ENCODE data around the gene DPF1.

DPF1 gene

DNA sequence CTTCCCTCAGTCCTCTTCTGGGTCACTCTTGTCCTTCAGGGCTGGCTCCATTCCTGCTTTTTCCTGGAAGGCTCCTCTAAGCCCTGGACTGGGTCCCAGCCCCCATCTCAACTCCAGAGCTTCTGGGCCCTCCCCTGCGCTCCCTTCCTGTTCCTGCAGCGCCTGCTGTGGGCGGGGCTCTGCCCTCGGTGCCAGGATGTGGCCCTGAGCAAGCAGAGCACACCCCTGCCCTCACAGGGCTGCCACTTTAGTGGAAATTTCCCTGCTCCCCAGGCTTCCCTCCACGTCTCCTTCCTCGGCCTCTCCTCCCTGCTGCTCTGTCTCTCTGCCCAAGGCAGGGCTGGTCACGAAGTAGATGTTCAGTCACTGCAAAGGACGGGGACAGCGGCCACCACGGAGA lies 28.8 kb downstream of the DPF1 start:
- no peak for DNase-seq

DNA sequence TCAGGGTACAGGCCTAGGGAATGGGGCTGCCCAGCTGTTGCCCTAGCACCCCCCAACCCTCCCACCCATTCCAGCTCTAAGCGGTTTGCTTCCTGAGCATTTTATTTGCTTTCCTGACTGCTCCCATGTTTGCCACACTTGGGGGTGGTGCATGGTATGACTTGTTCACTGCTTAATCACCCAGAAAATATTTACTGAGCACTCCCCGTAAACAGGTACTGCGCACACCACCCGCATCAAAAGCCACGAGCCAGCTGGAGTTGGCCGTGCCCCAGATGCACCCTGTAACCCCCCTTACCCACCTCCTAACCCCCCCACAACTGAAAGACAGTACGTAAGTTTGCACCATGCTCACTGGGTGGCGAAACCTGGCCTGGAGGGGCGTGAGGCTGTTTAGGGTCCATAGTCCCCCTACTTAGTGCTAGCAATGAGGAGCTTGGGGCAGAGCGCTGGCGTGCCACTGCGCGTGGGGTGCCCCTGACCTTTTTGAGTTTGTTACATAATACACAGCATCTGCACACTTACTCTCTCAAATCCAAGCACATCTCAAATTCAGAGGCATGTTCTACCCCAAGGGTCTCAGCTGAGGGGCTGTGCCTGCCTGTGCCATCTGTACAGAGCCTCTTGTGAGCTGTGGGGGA lies 29.8 kb downstream of the DPF1 start:
- DNase-seq: peak; percentile 90

DNA sequence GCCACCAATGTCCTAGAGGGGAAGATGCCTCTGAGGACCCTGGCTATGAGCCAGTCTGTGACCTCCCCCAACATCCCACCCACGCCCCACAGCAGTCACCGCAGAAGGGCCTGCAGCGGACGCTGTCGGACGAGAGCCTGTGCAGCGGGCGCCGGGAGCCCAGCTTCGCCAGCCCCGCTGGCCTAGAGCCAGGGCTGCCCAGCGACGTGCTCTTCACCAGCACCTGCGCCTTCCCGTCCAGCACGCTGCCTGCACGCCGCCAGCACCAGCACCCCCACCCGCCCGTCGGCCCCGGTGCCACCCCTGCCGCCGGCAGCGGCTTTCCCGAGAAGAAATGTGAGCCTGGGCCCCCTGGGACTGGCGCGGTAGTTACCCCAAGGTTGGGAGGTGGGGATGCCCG lies 30.6 kb downstream of the DPF1 start:
- peak; percentile 60 for DNase-seq

DNA sequence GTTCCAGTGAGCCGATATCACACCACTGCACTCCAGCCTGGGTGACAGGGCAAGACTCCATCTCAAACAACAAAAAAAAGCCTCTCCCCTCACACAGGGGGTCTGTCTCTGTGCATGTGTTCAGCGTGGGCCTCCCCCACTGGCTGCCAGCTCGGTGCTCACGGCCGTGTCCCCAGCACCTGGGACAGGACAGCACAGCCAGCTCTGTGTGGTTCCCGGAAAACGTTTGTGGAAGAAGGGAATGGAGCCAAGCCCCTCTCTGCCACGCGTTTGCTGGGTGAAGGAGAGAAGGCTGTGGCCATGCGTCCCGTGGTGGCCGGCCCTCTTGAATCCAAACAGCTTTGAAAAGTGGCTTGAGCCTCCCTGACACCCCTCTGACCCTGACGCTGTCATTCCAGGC lies 32.3 kb downstream of the DPF1 start:
- no peak for DNase-seq

DNA sequence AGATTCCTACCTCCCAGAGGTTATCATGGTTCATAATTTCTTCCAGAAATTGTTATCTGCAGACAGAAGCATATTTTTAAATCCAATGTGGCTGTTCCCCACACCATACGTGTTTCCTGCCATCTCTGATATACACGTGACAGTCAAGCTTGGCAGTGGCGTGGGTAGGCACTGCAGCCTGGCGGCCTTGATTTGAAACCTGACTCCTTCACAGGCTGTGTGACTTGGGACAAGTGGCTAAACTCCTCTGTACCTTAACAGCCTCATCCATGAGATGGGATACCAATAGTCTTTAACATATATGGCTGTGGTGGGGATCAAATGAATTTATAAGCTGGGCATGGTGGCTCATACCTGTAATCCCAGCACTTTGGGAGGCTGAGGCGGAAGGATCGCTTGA lies 33.2 kb downstream of the DPF1 start:
- DNase-seq: no peak

DNA sequence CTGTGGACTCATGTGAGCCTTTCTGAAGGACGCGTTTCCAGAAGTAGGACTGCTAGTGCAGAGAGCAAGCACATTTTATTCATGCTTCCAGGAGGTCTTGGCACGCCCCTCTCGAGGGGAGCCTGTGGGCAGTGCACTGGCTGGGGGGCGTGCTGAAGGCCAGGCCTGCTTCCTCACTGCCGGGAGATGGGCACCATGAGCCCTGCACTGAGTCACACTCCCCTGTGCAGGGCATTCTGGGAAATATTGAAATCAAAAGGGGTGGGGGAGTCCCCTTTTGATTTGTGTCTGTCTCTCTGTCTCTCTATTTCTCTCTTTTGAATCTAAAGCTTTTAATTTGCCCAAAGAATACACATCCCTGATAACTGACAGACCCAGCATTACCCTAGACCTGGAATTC lies 34.0 kb downstream of the DPF1 start:
- no peak for DNase-seq

DNA sequence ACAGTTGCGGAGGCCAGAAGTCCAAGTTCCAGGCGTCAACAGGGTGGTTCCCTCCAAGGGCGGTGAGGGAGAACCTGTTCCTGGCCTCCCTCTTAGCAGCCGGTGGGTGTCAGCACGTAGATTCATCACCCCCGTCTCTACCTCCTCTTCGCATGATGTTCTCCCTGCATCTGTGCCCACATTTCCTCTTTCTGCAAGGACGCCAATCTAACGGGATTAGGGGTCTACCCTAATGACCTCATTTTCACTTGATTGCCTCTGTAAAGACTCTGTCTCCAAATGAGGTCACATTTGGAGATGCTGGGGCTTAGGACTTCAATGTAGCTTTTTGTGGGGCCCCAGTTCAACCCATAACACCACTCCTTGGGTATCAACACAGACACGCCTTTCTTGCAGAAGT lies 38.5 kb downstream of the DPF1 start:
- DNase-seq: no peak

DNA sequence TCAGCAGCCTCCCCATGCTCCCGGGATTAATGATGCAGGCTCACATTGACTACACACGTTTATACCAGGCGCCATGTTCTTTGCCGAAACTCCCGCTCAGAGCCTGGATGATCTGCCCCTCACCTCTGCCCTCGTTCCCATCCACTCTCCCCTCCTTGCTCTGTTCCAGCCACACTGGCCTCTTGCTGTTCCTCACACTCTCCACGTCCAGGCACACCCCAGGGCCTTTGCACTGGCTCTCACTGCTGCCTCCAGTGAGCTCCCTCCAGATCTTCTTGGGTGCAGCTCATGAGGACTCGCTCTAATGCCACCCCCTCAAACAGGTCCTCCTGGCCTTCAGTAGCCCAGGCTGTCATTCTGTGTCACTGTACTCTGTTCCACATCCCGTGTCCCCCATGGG lies 39.2 kb downstream of the DPF1 start:
- DNase-seq: no peak

DNA sequence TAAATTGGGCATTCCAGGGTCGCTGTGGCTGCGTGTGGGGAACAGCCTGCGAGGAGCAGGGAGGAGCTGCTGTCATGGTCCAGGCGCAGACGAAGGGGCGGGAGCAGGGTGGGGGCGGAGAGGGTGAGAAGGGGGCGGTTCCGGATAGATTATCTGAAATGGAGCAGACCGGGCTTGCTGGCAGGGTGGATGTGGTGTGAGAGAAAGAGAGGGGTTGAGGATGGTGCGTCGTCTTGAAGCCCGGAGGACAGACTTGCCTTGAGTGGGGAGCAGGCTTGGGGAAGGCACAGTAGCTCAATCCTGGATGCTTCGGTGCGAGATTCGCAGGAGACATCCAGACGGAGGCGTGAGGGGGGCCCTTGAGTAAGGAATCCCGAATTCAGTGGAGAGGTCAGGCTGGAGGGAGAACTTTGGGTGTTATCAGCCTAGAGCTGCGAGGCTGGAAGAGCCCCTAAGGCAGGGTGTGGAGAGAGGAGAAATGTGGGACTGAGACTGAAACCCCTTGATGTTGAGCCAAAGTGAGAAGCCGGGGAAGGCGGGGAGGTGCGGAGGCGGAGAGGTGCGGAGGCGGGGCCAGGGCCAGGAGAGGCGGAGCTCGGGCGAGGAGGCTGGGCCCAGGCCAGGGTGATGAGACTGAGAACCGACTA lies 40.6 kb downstream of the DPF1 start:
- no peak for DNase-seq

DNA sequence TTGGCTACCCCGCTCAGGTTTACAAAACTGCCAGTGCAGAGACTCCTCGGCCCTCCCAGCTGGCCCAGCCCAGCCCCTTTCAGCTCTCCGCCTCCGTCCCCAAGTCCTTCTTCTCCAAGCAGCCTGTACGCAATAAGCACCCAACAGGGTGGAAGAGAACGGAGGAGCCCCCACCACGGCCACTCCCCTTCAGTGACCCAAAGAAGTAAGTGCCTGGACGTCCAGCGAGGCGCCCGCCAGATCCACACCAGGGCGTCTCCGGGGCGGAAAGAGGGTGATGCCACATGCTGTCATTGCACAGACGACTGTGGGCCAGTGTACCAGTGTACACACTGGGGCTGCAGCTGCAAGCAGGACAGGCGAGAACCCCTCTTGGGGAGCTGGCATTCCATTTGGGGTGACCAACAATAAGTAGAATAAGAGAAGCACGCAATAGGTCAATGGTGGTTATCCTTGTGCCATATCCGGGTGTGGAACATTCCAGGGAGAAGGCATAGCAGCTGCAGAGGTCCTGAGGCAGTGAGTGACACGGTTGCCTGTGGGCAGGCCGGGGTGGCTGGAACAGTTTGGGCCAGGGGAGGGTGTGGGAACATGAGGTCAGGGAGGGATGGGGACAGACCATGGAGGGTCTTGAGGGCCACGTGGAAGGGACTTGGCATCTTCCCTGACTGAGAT lies 41.3 kb downstream of the DPF1 start:
- DNase-seq: no peak

DNA sequence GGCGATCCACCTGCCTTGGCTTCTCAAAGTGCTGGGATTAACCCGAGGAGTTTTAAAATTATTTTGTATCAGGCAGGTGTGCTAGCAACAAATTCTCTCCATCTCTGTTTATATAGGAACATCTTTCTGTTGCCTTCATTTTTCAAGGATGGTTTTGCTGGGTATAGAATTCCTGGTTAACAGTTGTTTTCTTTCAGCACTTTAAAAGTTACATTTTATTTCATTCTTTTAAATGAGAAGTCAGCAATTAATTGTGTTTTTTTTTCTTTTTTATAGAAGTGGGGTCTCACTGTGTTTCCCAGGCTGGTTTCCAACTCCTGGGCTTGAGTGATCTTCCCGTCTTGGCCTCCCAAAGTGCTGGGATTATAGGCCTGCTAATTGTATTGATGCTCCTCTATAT lies 44.0 kb downstream of the DPF1 start:
- DNase-seq: no peak

DNA sequence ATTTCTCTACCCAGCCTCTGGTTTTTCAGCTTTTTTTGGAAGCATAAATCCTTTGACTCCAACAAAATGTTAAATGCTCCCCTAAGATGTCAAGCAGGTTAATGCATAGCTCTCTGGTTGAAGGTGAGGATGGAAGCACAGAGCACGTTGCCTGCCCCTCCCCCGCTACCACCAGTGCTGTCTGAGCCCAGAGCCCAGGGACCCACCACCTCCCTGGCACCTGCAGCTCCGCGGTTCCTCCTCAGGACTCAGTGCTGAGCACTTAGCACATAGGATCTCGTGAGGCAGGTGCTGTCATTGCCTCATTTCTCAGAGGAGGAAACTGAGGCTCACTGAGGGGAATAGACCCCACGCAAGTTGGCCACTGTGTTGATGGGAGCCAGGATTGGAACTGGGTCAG lies 48.6 kb downstream of the DPF1 start:
- DNase-seq: no peak

DNA sequence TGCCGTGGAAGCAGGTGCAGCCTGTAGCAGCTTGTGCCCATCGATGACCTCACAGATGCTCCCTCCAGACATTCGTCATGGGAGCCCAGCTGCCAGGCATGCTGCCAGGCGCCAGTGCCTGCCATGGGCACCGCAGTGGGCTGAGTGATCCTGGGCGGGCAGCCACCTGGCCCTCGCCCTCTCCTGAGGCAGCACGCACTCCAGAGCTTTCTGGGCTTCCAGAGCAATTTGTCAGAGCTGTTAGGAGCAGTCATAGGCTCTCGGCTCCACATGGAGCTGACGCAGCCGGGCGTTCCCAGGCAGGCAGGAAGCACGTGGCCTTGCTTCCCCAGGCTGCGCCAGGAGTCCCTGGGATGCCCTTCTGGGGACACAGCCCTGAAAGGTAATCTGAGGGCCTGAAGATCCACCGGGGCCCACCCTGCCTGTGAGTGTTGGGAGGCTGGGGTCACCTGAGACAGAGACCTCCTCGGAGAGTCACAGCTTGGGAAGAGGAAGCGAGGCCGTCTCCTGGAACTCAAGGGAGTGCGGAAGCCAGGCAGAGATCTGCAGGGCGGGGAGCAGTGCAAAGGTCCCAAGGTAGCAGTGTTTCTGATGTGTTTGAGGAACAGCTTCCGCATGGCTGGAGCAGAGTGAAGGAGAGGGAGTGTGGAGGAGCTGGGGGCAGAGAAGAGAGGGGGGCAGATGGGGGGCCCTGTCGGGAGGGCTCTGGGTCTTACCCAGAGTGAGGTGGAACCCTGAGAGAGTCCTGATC lies 50.6 kb downstream of the DPF1 start:
- peak; percentile 85 for DNase-seq

DNA sequence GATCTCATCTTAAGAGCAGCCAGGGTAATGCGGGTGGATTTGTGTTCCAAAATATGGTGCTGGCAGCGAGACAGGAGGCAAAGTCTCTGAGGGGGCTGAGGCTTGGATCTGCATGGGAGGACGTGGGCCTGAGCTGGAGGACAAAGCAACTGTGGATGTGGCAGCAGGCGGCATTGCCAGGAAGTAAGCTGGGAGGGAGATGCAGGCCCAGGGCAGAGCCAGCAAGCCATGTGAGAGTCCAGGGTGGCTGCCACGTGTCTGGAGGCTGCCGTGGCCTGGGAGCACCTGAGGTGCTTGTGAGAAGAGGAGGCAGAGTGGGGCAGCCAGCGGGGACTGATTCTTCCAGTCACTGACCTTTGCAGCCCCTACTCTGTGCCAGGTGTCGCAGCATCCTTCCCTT lies 52.0 kb downstream of the DPF1 start:
- no peak for DNase-seq

DNA sequence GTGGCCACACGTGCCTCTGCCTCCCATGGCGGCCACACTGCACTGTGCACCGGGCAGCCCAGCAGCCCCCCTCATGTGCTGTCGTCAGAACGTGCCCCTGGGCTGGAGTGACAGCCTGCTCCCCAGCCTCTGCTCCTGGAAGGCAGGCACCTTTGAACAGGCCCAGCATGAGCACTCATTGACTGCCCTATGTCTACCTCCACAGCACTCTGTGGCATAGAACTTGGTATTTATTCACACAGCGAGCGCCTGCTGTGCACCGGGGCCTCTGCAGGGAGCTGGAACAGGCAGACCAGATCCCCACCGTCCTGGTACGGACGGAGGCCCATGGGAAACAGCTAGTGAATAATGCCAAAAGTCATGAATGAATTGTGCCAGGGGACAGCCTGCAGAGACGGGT lies 53.7 kb downstream of the DPF1 start:
- no peak for DNase-seq

DNA sequence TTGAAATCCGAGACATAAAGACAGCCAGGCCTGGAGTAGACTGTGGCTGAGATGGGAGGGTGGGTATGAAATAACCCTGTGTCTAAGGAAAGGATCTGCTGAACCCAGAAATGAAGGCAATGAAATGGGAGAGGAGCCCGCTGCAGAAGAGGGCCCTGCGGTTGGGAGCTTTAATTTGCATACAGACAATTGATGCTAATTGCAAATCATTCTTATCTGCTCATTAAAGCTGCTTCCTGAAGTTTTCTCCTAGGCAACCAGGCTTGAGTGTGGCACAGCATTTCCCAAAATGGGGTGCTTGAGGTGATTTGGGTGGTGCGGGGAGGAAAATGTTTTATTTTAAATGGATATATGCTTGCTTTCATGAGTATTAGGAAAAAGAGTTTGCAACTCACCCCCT lies 55.4 kb downstream of the DPF1 start:
- no peak for DNase-seq

DNA sequence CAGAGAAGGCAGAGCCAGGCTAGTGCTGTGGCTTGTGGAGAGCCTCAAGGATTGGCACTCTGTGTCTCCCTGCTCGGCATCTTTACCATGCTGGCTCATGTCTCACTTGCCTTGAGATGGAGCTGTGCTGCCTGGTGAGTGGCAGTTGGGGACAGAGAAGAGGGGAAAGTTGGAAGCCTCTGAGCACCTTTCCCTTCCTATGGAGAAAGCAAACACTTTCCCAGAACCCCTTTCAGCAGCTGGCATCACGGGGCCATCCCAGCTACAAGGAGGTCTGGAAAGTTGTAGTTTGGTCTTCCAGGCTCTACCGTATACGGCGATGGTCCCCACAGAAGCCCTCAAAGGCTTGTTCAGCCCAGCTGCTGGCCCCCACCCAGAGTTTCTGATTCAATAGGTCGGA lies 58.7 kb downstream of the DPF1 start:
- DNase-seq: no peak

DNA sequence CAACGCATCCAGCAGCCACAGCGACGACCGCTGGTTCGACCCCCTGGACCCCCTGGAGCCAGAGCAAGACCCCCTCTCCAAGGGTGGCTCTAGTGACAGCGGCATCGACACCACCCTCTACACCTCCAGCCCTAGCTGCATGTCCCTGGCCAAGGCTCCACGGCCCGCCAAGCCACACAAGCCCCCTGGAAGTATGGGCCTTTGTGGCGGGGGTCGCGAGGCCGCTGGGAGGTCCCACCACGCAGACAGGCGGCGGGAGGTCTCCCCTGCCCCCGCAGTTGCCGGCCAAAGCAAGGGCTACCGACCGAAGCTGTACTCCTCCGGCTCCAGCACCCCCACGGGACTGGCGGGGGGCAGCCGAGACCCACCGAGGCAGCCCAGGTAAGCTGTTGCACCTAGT lies 59.5 kb downstream of the DPF1 start:
- DNase-seq: no peak

DNA sequence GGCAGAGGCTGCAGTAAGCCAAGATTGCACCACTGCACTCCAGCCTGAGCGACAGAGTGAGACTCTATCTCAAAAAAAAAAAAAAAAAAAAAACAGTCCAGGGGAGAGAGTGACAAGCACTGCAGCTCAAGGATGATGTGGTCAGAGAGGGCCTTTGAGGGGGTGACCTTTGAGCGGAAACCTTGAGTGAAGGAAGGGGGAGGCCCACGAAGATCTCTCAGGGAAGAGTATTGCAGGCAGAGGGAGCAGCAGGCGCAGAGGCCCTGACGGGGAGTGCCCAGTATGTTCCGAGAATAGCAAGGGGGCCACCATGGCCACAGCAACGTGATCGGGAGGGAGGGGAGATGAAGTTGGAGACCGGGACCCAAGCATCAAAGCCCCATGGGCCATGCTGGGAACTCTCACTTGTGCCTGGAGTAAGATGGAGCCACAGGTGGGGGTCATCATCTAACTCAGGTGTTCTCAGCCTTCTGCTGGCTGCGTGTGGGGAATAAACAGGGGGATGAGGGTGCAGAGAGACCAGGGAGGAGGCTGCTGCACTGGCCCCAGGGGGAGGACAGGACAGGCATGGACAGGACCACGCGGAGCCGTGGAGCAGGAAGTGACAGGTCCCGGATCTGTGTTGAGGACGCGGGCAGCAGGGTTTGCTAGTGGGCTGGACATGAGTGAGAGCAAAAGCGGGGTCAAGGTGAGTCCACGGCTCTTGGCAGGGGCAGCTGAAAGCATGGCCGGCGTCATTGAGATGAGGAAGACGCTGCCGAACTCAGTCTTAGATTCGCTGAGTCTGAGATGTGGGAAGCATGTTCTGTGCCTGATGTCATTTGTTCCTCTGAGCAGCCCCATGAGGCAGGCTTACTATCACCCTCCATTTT lies 60.4 kb downstream of the DPF1 start:
- DNase-seq: no peak

DNA sequence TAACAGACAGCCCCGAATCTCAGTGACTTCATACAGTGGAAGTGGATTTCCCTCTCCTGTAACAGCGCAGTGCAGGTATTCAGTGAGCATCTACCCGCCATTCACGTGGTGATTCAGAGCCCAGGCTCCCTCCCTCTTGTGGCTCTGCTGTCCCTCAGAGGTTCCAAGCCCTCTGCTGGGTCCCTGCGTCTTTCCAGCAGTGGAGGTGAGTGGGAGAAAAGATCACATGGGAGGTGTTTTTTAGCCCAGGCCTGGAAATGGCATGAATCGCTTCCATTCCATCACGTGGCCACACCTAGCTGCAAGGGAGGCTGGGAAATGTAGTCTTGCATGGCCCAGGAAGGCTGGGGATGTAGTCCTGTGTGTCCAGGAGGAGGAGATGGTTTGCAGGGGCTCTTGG lies 61.4 kb downstream of the DPF1 start:
- DNase-seq: no peak

DNA sequence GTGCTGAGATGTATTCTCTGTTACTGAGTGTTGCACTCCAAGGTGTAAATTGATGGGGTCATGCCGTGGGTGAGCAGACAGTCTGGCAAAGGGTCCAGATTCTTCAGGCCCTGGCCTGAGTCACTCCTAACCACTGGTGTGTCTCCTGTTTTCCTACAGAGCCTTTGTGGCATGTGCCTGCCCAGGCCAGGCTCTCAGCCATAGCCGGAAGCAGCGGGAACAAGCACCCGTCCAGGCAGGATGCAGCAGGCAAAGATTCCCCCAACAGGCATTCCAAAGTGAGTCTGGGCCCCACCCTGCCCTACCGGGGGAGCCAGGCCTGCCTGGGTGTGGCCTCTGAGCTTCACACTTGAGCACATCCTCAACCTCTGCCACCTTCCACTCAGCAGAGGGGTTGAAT lies 61.9 kb downstream of the DPF1 start:
- no peak for DNase-seq

All from NCI-H2171 (cell line).